GM18498 (cell line): ENCODE measurements around the gene RCAN2.

ENCODE experiments used
- ATAC-seq: cut with Tn5 transposase; IDR thresholded peaks from one replicate; pipeline ENCODE4 v1.9.1; 2021; ENCODE audit warnings: mild to moderate bottlenecking, moderate library complexity; ENCODE audit not compliant: unreplicated experiment

Gene RCAN2

GRCh38 chr6:46491201-46491627, at the start of gene RCAN2:
Gene RCAN2 (minus strand): TSS chr6:46491449.
- peak; percentile 73 for ATAC-seq

- no peak for ATAC-seq
These were observed 48.6 kb upstream of the RCAN2 start for GRCh38 chr6:46539866-46540265.

- no peak for ATAC-seq
These were observed 47.7 kb upstream of the RCAN2 start for GRCh38 chr6:46538800-46539480.

GRCh38 chr6:46530896-46531295, 39.6 kb upstream of the RCAN2 start:
- no peak for ATAC-seq

- no peak for ATAC-seq
These were observed 37.9 kb upstream of the RCAN2 start for GRCh38 chr6:46528961-46529750.

GRCh38 chr6:46526607-46527006, 35.4 kb upstream of the RCAN2 start:
- no peak for ATAC-seq

- ATAC-seq = no peak
These were observed 34.3 kb upstream of the RCAN2 start for GRCh38 chr6:46525583-46525982.

- no peak for ATAC-seq
These were observed 30.3 kb upstream of the RCAN2 start for GRCh38 chr6:46521464-46521971.

GRCh38 chr6:46517202-46517601, 26.0 kb upstream of the RCAN2 start:
- ATAC-seq = no peak

GRCh38 chr6:46513533-46513932, 22.3 kb upstream of the RCAN2 start:
- no peak for ATAC-seq

- no peak for ATAC-seq
These were observed 20.1 kb upstream of the RCAN2 start for GRCh38 chr6:46511320-46511719.

- ATAC-seq = no peak
These were observed 19.4 kb upstream of the RCAN2 start for GRCh38 chr6:46510651-46511050.

- no peak for ATAC-seq
These were observed 18.8 kb upstream of the RCAN2 start for GRCh38 chr6:46509981-46510510.

- no peak for ATAC-seq
These were observed 17.8 kb upstream of the RCAN2 start for GRCh38 chr6:46509063-46509462.

GRCh38 chr6:46507426-46507825, 16.2 kb upstream of the RCAN2 start:
- ATAC-seq = no peak

GRCh38 chr6:46505693-46506512, 14.7 kb upstream of the RCAN2 start:
- no peak for ATAC-seq

- ATAC-seq = no peak
These were observed 13.0 kb upstream of the RCAN2 start for GRCh38 chr6:46504242-46504641.

- ATAC-seq = no peak
These were observed 11.4 kb upstream of the RCAN2 start for GRCh38 chr6:46502486-46503119.

- no peak for ATAC-seq
These were observed 10.2 kb upstream of the RCAN2 start for GRCh38 chr6:46501136-46502089.
